Natural killer cell treated with Interleukin-12 subunit alpha and Interleukin-12 subunit beta and Interleukin-15 and Interleukin-18, amount 100 ng/mL, for 72 hours (primary cell): Measurements from ENCODE around the gene HSF2BP. TPM values are rescaled to one million over a fixed set of nuclear protein-coding genes. Genes with fewer than 3 reads are reported as not detected.
"Not testable (repeated sequence)": the region's sequence is repeated elsewhere in the genome, so short reads cannot be mapped to it uniquely, and the experiment has no call there.

Source experiments
- ATAC-seq, 2 donors: fragments of 150-1000 bp; cut with Tn5 transposase in 1 of 2; sonication (Bioruptor Pico), chemical (Tn5 transposase) in 1 of 2; 2 replicates each; pipeline ENCODE4 v1.10.0; 2021
- DNase-seq: peaks from one replicate; pipeline ENCODE4 v3.0.0; 2022; ENCODE audit warnings: low spot score
- H3K27ac Mint-ChIP-seq, 2 donors: 1 replicate in 1 of 2; 2 replicates in 1 of 2; pipeline ENCODE4 v1.8.0; 2022; ENCODE audit warnings: mixed read lengths in 2 of 2, mild to moderate bottlenecking in 1 of 2, moderate library complexity in 1 of 2
- H3K27me3 Mint-ChIP-seq, 2 donors: 1 replicate in 1 of 2; 2 replicates in 1 of 2; pipeline ENCODE4 v1.8.0; 2022; ENCODE audit warnings: mixed read lengths in 2 of 2
- H3K36me3 Mint-ChIP-seq: one replicate; pipeline ENCODE4 v1.8.0; 2022; ENCODE audit warnings: mixed read lengths
- H3K4me1 Mint-ChIP-seq, 2 donors: 1 replicate in 1 of 2; 2 replicates in 1 of 2; pipeline ENCODE4 v1.8.0; 2022; ENCODE audit warnings: low read depth in 2 of 2, mixed read lengths in 2 of 2, mild to moderate bottlenecking in 1 of 2
- H3K4me3 Mint-ChIP-seq: one replicate; pipeline ENCODE4 v1.8.0; 2022; ENCODE audit warnings: mixed read lengths
- H3K9me3 Mint-ChIP-seq: 2 replicates; pipeline ENCODE4 v1.8.0; 2022; ENCODE audit warnings: mixed read lengths
- total RNA-seq, 2 donors: library from RNA; stranded (reverse); gene quantifications; one replicate each; pipeline ENCODE4 v1.2.3, GENCODE V29; 2022

HSF2BP gene
- total RNA-seq, 2 donors from 2014 or later: 0.29 to 1.2 TPM

DNA sequence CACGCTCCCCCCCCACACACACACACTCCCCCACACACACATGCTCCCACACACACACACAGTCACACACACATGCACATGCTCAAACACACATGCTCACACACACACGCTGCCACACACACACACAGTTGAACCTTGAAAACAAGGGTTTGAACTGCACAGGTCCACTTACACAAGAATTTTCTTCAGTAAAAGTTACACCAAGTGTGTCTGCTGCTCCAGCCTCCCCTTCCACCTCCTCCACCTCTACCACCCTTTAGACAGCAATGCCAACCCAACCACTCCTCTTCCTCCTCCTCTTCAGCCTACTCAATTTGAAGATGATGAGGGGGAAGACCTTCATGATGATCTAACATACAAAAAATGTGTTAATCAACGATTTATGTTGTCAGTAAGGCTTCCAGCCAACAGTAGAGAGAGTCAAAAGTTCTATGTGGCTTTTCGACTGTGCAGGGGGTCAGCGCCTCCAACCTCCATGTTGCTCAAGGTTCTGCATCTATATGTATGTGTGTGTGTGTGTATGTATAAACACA, 26.8 kb downstream of the HSF2BP start:
- Mint-ChIP-seq H3K9me3 (no peaks in the 10 kb centered on the region), H3K27ac (no peak overlapping the region), H3K27me3 (peaks cover 7 to 12% of the 10 kb centered on the region in 2 donors), H3K36me3 (no peaks in the 10 kb centered on the region), H3K4me3 (no peak overlapping the region), H3K4me1 (no peaks in the 10 kb centered on the region)
- ATAC-seq (no peak), DNase-seq (no peak)

DNA sequence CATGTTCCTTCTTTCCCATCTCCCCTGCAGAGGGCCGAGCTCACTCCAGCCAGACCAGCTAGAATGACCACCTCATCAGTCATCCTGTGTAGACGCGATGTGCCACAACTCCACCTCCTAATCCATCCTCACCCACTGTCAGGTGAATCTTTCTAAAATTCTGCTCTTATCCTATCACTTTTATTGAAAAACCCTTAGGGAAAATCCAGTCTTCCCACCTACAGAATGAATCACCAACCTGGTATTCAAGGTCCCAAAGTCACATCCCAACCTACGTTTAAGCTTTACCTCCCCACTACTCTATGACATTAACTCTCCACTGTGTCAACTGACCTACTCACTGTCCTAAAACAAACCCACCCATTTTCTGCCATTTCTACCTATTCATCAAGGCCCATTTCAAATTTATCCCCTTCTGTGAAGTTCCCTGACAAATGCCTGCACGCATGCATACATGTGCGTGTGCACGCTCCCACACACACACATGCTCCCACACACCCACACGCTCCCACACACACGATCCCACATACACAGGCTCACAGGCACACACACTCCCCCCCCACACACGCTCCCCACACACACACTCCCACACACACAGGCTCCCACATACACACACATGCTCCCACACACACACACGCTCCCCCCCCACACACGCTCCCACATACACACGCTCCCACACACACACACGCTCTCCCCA, 27.7 kb downstream of the HSF2BP start:
- no peak for ATAC-seq
- Mint-ChIP-seq H3K27me3 (peaks cover 7 to 13% of the 10 kb centered on the region in 2 donors), H3K27ac (no peak overlapping the region), H3K9me3 (no peaks in the 10 kb centered on the region), H3K36me3 (no peaks in the 10 kb centered on the region), H3K4me1 (no peaks in the 10 kb centered on the region), H3K4me3 (no peak overlapping the region)
- DNase-seq: no peak

DNA sequence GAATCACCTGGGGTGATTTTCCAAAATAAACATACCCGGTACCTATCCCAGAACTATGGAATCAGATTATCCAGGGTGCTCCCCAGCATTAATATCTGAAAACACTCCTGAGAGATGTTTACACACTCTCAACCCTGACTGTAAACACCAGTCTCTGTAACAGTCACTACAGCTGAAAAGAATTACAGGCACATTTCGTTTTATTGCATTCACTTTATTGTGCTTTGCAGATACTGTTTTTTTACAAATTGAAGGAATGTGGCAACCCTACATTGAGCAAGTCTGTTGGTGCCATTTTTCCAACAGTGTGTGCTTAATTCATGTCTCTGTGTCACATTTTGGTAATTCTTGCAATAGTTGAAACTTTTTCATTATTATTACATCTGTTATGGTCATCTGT, 31.8 kb downstream of the HSF2BP start:
- DNase-seq (no peak), ATAC-seq (no peak)
- Mint-ChIP-seq H3K4me1 (no peaks in the 10 kb centered on the region), H3K36me3 (no peaks in the 10 kb centered on the region), H3K9me3 (no peaks in the 10 kb centered on the region), H3K27ac (no peak overlapping the region), H3K4me3 (no peak overlapping the region), H3K27me3 (peaks cover 22 to 25% of the 10 kb centered on the region in 2 donors)

DNA sequence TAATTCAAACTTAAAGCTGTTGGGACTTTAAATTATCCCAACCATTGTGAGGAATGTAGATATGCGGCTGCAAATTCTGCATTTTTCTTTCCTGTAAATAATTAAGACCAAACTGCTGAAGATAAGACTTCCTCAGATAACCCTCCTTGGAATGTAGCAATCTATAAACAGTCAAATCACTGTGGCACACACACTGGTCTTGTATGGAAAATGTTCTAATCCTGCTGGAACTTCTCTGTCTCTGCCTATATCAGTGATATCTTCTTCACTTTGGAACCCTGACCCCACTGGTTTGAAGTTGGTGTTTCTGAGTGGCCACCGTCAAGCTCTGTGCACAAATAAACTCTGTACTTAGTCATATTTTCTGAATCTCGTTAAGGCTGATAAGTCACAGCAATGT, 32.9 kb downstream of the HSF2BP start:
- H3K27ac Mint-ChIP-seq: no peak overlapping the region
- ATAC-seq (no peak), DNase-seq (no peak)
- H3K9me3 Mint-ChIP-seq: no peaks in the 10 kb centered on the region
- H3K27me3 Mint-ChIP-seq: peaks cover 30% of the 10 kb centered on the region in 2 donors
- no peaks in the 10 kb centered on the region for H3K36me3 Mint-ChIP-seq
- H3K4me3 Mint-ChIP-seq: no peak overlapping the region
- H3K4me1 Mint-ChIP-seq: no peaks in the 10 kb centered on the region

DNA sequence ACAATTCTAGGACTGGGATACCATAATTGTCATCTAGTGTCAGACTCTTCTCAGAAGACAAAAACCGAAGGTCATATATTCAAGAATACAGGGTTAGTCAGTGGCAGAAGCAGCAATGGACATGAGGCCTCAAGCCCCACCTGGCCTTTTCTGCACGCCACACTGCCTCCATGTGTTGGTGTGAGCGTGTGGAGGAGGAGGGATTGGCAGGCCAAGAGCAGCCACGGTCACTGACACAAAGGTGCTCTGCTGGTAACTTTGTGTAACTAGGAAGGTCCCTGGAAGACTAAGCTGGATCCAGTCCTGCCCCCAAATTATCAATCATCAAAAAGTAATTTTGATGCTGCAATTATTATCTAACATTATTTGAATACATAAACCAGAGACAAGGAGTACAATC, 34.9 kb downstream of the HSF2BP start:
- Mint-ChIP-seq H3K9me3 (peaks cover 3% of the 10 kb centered on the region), H3K4me3 (no peak overlapping the region)
- ATAC-seq: no peak

DNA sequence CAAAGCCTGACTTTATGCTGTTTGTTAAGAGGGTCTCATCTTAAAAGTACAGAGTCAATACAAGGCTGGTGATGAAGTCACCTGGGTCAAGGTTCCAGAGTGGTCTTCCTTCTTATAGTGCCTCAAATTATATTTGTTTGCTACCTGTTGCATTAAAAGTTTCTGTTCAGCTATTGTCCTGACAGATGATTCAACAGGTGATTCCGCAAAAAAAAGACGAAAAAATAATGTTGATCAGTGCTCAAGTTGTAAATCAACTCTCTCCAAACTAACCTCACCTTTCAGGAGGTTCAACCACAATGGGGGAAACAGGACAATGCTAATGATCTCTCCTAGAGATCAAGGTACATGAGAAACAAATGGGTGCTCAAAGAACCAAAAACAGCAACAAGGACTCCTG, 35.7 kb downstream of the HSF2BP start:
- DNase-seq (no peak), ATAC-seq (no peak)
- Mint-ChIP-seq H3K4me1 (no peaks in the 10 kb centered on the region), H3K36me3 (peaks cover 11% of the 10 kb centered on the region), H3K9me3 (peaks cover 3% of the 10 kb centered on the region), H3K27me3 (peaks cover 27 to 42% of the 10 kb centered on the region in 2 donors), H3K27ac (no peak overlapping the region), H3K4me3 (no peak overlapping the region)

More for the DNA sequence above, 34.9 kb downstream of the HSF2BP start:
- no peak for DNase-seq
- H3K36me3 Mint-ChIP-seq: peaks cover 11% of the 10 kb centered on the region
- H3K4me1 Mint-ChIP-seq: no peaks in the 10 kb centered on the region
- H3K27me3 Mint-ChIP-seq: peaks cover 28 to 42% of the 10 kb centered on the region in 2 donors
- H3K27ac Mint-ChIP-seq: no peak overlapping the region

DNA sequence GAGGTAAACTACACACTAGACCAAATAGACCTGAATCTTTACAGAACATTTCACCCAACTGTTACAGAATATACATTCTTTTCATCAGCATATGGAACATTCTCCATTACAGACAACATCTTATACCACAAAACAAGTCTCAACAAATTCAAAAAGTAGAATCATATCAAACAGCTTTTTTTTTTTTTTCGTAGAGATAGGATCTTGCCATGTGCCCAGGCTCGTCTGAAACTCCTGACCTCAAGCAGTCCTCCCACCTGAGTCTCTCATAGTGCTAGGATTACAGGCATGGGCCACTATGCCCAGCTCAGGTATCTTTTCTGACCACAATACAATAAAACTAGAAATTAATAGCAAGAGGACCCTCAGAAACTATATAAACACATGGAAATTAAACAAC, 36.5 kb downstream of the HSF2BP start:
- Mint-ChIP-seq H3K27ac (no peak overlapping the region), H3K4me3 (no peak overlapping the region), H3K36me3 (peaks cover 11% of the 10 kb centered on the region), H3K27me3 (peaks cover 20 to 37% of the 10 kb centered on the region in 2 donors), H3K4me1 (no peaks in the 10 kb centered on the region), H3K9me3 (peaks cover 3% of the 10 kb centered on the region)
- DNase-seq: no peak
- ATAC-seq: no peak

DNA sequence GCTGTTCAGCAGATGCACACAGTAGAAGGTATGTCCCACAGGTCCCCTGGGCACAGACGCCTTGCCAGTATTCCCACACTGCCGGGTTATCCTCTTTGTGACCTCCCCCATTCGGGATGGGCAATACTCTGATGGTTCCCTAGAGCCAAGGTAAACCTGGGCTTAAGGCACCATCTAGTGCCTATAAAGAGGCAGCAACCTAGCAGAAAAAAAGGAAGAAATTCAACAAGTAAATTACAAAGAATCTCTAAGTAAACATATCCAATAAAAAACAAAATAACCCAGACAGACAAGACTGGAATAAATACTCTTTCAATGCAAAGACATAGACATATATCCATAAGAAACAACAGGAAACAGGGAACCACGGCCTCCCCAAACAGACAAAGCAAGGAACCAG, 39.4 kb downstream of the HSF2BP start:
- H3K27ac Mint-ChIP-seq: no peak overlapping the region
- no peaks in the 10 kb centered on the region for H3K4me1 Mint-ChIP-seq
- no peak for DNase-seq
- ATAC-seq: no peak
- H3K9me3 Mint-ChIP-seq: peaks cover 3% of the 10 kb centered on the region
- peaks cover 11% of the 10 kb centered on the region for H3K36me3 Mint-ChIP-seq
- H3K27me3 Mint-ChIP-seq: peaks cover 14 to 30% of the 10 kb centered on the region in 2 donors
- no peak overlapping the region for H3K4me3 Mint-ChIP-seq

DNA sequence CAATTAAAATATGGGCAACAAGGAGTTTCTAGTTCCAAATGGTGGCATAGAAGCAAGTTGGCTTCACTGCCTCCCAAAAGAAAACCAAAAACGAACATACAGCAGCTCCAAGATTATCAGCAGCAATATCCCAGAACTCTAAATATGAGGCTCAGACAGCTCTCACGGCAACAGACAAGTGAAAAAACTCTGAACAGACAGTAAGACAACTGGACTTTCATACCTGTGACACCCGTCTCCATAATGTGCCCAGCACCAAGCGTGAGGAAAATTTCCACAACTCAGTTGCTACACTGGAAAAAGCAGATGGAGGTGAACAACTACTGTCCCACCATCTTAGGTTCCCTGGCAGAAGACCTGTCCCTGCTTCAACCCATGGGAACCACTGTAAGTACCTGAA, 39.9 kb downstream of the HSF2BP start:
- Mint-ChIP-seq H3K27me3 (peaks cover 13 to 28% of the 10 kb centered on the region in 2 donors), H3K36me3 (peaks cover 11% of the 10 kb centered on the region), H3K9me3 (peaks cover 3% of the 10 kb centered on the region), H3K4me3 (no peak overlapping the region), H3K4me1 (no peaks in the 10 kb centered on the region), H3K27ac (no peak overlapping the region)
- no peak for ATAC-seq
- DNase-seq: no peak

DNA sequence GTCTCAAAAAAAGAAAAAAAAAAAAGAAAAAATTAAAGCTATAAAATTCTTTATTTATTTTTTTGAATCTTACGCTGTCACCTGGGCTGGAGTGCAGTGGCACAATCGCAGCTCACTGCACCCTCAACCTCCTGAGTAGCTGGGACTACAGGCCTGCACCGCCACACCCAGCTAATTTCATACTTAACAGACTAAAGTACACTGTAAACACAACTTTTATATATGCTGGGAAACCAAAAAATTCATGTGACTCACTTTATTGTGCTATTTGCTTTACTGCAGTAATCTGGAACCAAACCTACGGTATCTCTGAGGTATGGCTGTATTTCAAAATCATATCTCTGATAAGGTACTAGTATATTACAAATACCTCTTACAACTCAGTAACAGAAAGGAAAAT, 40.3 kb downstream of the HSF2BP start:
- H3K4me1 Mint-ChIP-seq: no peaks in the 10 kb centered on the region
- no peak overlapping the region for H3K27ac Mint-ChIP-seq
- H3K27me3 Mint-ChIP-seq: peaks cover 13 to 28% of the 10 kb centered on the region in 2 donors
- ATAC-seq (no peak), DNase-seq (no peak)
- peaks cover 11% of the 10 kb centered on the region for H3K36me3 Mint-ChIP-seq
- peaks cover 3% of the 10 kb centered on the region for H3K9me3 Mint-ChIP-seq
- no peak overlapping the region for H3K4me3 Mint-ChIP-seq

DNA sequence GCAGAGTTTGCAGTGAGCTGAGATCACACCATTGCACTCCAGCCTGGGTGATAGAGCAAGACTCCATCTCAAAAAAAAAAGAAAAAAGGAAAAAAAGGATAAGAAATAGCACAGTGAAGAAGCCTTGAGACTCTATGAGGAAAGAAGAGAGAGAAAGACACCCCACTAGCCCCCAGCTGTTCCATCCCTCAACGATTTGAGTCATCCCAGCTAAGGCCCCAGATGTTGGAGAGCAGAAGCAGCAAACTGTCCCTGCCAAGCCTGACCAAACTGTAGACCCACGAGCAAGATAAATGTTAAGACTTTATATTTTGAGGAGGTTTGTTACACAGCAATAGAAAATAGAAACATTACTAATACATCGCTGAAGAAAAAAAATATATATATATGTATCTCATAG, 42.4 kb downstream of the HSF2BP start:
- peaks cover 11% of the 10 kb centered on the region for H3K36me3 Mint-ChIP-seq
- not testable (repeated sequence) for ATAC-seq

DNA sequence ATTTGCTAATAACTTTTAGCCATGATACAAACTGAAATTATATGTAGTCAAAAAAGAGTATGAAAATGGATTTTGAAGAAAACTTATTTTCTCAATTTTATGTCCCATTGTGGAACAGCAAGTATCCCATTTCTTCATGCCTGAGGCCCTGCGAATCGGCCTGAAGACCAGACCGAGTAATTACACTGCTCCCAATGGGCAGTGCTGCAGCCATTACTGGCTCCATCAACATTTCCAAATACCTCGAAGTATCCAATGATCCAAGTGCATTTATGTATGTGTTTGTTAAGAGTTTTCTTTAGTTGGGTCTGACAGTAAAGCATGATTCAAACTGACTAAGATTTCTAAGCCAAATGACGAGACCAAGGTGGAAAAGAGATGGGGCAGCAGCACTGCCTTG, 44.4 kb downstream of the HSF2BP start:
- Mint-ChIP-seq H3K27me3 (peaks cover under 1 to 3% of the 10 kb centered on the region in 2 donors), H3K4me3 (no peak overlapping the region), H3K36me3 (peaks cover 2% of the 10 kb centered on the region), H3K27ac (no peak overlapping the region), H3K9me3 (no peaks in the 10 kb centered on the region), H3K4me1 (peaks cover 0 to 3% of the 10 kb centered on the region in 2 donors)
- ATAC-seq (no peak), DNase-seq (no peak)

More for the DNA sequence above, 42.4 kb downstream of the HSF2BP start:
- H3K4me1 Mint-ChIP-seq, H3K4me3 Mint-ChIP-seq, DNase-seq, H3K27ac Mint-ChIP-seq, H3K9me3 Mint-ChIP-seq: not testable (repeated sequence)
- H3K27me3 Mint-ChIP-seq: peaks cover 7 to 17% of the 10 kb centered on the region in 2 donors

DNA sequence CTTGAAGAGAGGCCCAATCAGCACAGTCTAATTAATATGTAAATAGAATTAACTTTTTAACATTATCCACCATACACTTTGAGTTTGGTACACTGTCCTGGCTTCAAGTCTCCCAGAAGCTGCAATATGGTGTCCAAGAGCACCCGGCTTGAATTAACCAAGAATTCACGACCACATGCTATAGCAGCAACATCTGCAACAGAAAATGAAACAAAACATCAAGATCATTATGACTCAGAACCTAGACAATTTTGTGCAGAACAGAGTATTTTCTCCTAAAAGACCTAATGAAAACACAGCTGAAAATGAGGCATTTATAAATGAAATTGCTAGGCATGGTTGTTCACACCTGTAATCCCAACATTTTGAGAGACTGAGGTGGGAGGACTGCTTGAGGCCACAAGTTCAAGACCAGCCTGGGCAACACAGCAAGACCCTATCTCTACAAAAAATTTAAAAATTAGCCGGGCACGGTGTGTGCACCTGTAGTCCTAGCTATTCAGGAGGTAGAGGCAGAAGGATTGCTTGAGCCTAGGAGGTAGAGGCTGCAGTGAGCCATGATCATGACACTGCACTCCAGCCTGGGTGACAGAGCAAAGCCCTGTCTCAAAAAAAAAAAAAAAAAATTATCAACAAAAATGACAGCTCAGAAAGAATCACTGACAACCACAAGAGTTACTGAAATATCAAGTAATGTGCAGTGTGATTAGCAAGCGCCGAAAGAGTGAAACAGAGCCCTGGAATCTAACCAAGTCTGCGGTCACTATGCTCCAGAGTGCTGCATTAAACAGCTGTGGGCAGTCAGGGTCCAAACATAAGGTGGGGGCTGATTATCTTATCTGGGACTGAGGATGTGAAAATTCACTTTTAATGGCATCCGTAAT, 45.3 kb downstream of the HSF2BP start:
- H3K4me3 Mint-ChIP-seq: no peak overlapping the region
- H3K27ac Mint-ChIP-seq: peak overlapping the region in 1 of 2 donors; percentile 39
- H3K9me3 Mint-ChIP-seq: no peaks in the 10 kb centered on the region
- peaks cover 0 to 3% of the 10 kb centered on the region in 2 donors for H3K4me1 Mint-ChIP-seq
- DNase-seq: no peak
- no peaks in the 10 kb centered on the region for H3K36me3 Mint-ChIP-seq
- H3K27me3 Mint-ChIP-seq: peaks cover 0 to 3% of the 10 kb centered on the region in 2 donors
- peak; percentile 57 to 74 for ATAC-seq
